ENCODE data around the gene FAT1.

The FAT1 gene

GRCh38 chr4:186723292-186724057 is at the start of gene FAT1:
Gene FAT1, minus strand, starts transcription at chr4:186723856. Its CDS starts 14,029 bp downstream, at chr4:186709827.
- DNase-seq (ENCODE audit: low spot score): peak; percentile 32
- no peak for TF ChIP-seq CTCF (IDR thresholded peaks at IDR 0.05; ENCODE audit: extremely low read depth, missing control alignments)

GRCh38 chr4:186772936-186773487 is 49.4 kb upstream of the FAT1 start:
- no peak for TF ChIP-seq CTCF (IDR thresholded peaks at IDR 0.05; ENCODE audit: extremely low read depth, missing control alignments)
- DNase-seq (ENCODE audit: low spot score): no peak

- no peak for TF ChIP-seq CTCF (IDR thresholded peaks at IDR 0.05; ENCODE audit: extremely low read depth, missing control alignments)
- DNase-seq (ENCODE audit: low spot score): no peak
Observed at GRCh38 chr4:186771624-186772023, 48.0 kb upstream of the FAT1 start.

- DNase-seq (ENCODE audit: low spot score): no peak
Observed at GRCh38 chr4:186770481-186771175, 47.0 kb upstream of the FAT1 start.

GRCh38 chr4:186767794-186768193 is 44.1 kb upstream of the FAT1 start:
- no peak for TF ChIP-seq CTCF (IDR thresholded peaks at IDR 0.05; ENCODE audit: extremely low read depth, missing control alignments)
- DNase-seq (ENCODE audit: low spot score): no peak

More at GRCh38 chr4:186770481-186771175, 47.0 kb upstream of the FAT1 start:
- TF ChIP-seq CTCF (IDR thresholded peaks at IDR 0.05; ENCODE audit: extremely low read depth, missing control alignments): no peak

GRCh38 chr4:186765673-186766546 is 42.3 kb upstream of the FAT1 start:
- TF ChIP-seq CTCF (IDR thresholded peaks at IDR 0.05; ENCODE audit: extremely low read depth, missing control alignments): no peak
- no peak for DNase-seq (ENCODE audit: low spot score)
